Colonic mucosa (tissue), 4 donors: ENCODE data around the gene LTA4H. TPM values are rescaled to one million over a fixed set of nuclear protein-coding genes. Genes with fewer than 3 reads are reported as not detected.

Experiments
- DNase-seq: peaks from one replicate; pipeline ENCODE4 v3.0.0-alpha.2; 2020
- H3K27ac ChIP-seq: fragments of 200-600 bp; one replicate; pipeline ENCODE4 v1.8.0; 2021
- H3K27me3 ChIP-seq: fragments of 200-600 bp; one replicate; pipeline ENCODE4 v1.8.0; 2021
- H3K36me3 ChIP-seq: fragments of 200-600 bp; one replicate; pipeline ENCODE4 v1.8.0; 2021
- H3K4me1 ChIP-seq: fragments of 200-600 bp; one replicate; pipeline ENCODE4 v1.8.0; 2021; ENCODE audit warnings: mild to moderate bottlenecking
- H3K4me3 ChIP-seq: fragments of 200-600 bp; one replicate; pipeline ENCODE4 v1.8.0; 2021
- H3K9ac ChIP-seq, 2 donors: one replicate each; pipeline ENCODE4 v1.7.0; 2013; ENCODE audit warnings: control low read depth in 2 of 2, low read depth in 2 of 2, low read length in 2 of 2
- H3K9me3 ChIP-seq: fragments of 200-600 bp; one replicate; pipeline ENCODE4 v1.8.0; 2021
- CTCF ChIP-seq: fragments of 200-600 bp; IDR thresholded peaks from one replicate; pipeline ENCODE4 v1.8.0; 2022; ENCODE audit warnings: antibody characterized with exemption, mild to moderate bottlenecking
- intact Hi-C: fragments of 100-400 bp; cut with DNase I; formaldehyde crosslinking; loops from one replicate; pipeline ENCODE4 v1.14.1; 2022
- total RNA-seq, 2 donors: library from RNA; stranded (reverse); fragmentation: NEBNext Ultra II Directional in 1 of 2; extraction: Animal tissue kit (Norgen Biotek cat#: 25700) in 1 of 2; gene quantifications; one replicate each; pipeline ENCODE4 v1.2.1, GENCODE V29; 2021
- donor health status: healthy.
- donor health status: DM: no; HTN: no; CAD: no.
- donor health status: DM: no; HTN: no; CAD: no.

The LTA4H gene
- total RNA-seq, 2 donors from 2014 or later = 71.4 to 96.5 TPM

GRCh38 chr12:96025518-96025917 is 9.9 kb downstream of the LTA4H start:
- TF ChIP-seq CTCF = no peak
- Histone ChIP-seq H3K9me3 (no peaks in the 10 kb centered on the region), H3K27me3 (no peaks in the 10 kb centered on the region), H3K4me1 (no peaks in the 10 kb centered on the region), H3K27ac (no peak overlapping the region), H3K36me3 (no peaks in the 10 kb centered on the region), H3K9ac (no peak overlapping the region), H3K4me3 (no peak overlapping the region)
- DNase-seq = no peak
- intact Hi-C loops = no loop called here

DNA sequence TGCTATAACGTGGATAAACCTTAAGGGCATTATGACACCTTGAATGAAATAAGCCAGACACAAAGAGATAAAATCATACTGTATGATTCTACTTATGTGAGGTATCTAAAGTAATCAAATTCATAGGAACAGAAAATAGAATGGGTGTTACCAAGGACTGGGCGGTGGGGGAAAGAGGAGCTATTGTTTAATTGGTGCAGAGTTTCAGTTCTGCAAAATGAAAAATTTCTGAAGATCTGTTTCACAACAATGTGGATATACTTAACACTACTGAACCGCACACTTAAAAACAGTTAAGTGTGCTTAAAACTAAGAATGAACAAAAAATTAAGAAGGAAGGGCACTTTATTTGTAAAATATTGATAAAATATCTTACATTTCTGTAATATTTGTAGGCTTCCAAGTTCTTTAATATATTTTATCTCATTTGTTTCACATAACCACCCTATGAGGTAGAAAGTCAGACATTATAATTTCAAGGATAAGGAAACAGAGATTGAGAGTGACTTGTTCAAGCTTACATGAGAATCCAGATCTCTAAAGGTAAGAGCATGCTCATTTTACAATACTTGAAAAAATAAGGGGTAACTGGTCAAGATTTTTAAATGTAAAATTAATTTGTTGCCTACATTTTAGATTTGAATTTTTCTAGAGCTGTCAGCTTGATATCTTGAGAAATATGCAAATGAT is 14.9 kb downstream of the LTA4H start:
- no peaks in the 10 kb centered on the region for H3K9me3 ChIP-seq
- DNase-seq = no peak
- no peak overlapping the region for H3K27ac ChIP-seq
- no peaks in the 10 kb centered on the region for H3K4me1 ChIP-seq
- no peaks in the 10 kb centered on the region for H3K27me3 ChIP-seq
- H3K36me3 ChIP-seq = no peaks in the 10 kb centered on the region
- TF ChIP-seq CTCF = no peak
- intact Hi-C loops = no loop called here
- H3K9ac ChIP-seq = no peak overlapping the region
- H3K4me3 ChIP-seq = no peak overlapping the region

DNA sequence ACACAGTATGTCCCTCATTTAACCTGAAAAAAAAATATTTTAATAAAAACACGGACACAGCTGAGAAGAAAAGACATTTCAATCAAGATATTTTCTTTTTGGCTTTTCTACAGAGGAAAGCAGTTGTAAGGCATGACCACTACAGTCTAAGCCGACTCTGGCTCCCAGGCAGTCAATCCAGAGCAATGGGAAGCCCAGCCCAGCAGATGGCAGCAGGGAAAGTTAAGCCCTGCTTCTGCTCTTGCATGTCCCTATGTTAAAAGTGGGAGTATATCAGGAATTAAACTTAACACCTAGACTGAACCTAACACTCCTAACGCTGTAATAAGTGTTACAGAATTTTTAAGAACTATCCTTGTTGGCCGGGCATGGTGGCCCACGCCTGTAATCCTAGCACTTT is 19.7 kb downstream of the LTA4H start:
- intact Hi-C loops = no loop called here
- H3K27me3 ChIP-seq = no peaks in the 10 kb centered on the region
- no peaks in the 10 kb centered on the region for H3K9me3 ChIP-seq
- H3K4me3 ChIP-seq = no peak overlapping the region
- no peaks in the 10 kb centered on the region for H3K36me3 ChIP-seq
- DNase-seq = peak; percentile 22
- no peak for TF ChIP-seq CTCF
- no peak overlapping the region for H3K27ac ChIP-seq
- H3K4me1 ChIP-seq = no peaks in the 10 kb centered on the region
- no peak overlapping the region for H3K9ac ChIP-seq

DNA sequence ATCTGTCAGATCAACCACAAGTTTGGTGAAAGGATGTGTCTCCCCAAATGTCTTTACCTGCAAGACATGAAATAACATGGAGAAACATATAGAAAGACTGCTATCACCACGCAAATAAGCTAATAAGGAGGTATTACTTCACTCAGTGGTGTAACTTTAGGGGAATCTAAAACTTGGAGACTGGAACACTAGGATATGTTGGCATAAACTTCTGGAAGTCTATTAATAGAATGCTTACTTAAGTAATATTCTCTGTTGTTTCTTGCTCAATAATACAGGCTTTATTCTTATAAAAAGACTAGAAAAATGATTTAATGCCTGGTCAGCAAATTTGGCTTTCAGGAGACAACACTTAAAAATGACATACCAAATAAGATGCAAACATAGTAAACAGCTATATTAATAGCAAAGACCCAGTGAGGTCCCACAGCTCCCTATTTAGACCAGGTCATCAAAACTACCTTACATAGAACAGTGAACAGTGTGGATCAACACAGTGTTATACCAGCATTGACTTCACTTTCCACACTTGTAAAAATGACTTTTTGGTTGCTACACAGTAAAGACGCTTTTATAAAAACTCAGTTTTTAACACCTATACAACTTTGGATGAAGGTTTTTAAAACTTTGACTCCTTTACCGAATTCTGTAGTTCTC is 20.3 kb downstream of the LTA4H start:
- no peaks in the 10 kb centered on the region for H3K4me1 ChIP-seq
- intact Hi-C loops = no loop called here
- no peak overlapping the region for H3K4me3 ChIP-seq
- H3K36me3 ChIP-seq = no peaks in the 10 kb centered on the region
- H3K27me3 ChIP-seq = no peaks in the 10 kb centered on the region
- DNase-seq = no peak
- no peak overlapping the region for H3K9ac ChIP-seq
- no peaks in the 10 kb centered on the region for H3K9me3 ChIP-seq
- TF ChIP-seq CTCF = no peak
- H3K27ac ChIP-seq = no peak overlapping the region

- no peaks in the 10 kb centered on the region for H3K4me1 ChIP-seq
- intact Hi-C loops = no loop called here
- no peak for TF ChIP-seq CTCF
- no peaks in the 10 kb centered on the region for H3K9me3 ChIP-seq
- no peak overlapping the region for H3K4me3 ChIP-seq
- no peak overlapping the region for H3K27ac ChIP-seq
- H3K9ac ChIP-seq = no peak overlapping the region
- no peaks in the 10 kb centered on the region for H3K27me3 ChIP-seq
- no peaks in the 10 kb centered on the region for H3K36me3 ChIP-seq
- DNase-seq = no peak
These were observed 27.7 kb downstream of the LTA4H start for GRCh38 chr12:96007729-96008128.
